BJ (cell line): ENCODE results near the gene FAM181A. TPM values are rescaled to one million over a fixed set of nuclear protein-coding genes. Genes with fewer than 3 reads are reported as not detected.

Experiments
- CTCF ChIA-PET: fragments of 350-600 bp; formaldehyde crosslinking; extraction: SDS; loops from one replicate; lab custom pipeline; 2021; ENCODE audit warnings: antibody characterized with exemption, inconsistent platforms; lab: Yijun Ruan, JAX
- POLR2A ChIA-PET: fragments of 300-600 bp; sonication (Branson Sonifier 250); formaldehyde crosslinking; extraction: SDS; loops from one replicate; lab custom pipeline; 2021; ENCODE audit warnings: antibody characterized with exemption; lab: Charles Lee
- DNase-seq: peaks from one replicate; pipeline ENCODE4 v3.0.0-alpha.2; 2011; ENCODE audit warnings: low read depth
- H3K27me3 ChIP-seq: 2 replicates; pipeline ENCODE4 v1.6.0; 2011; ENCODE audit warnings: low read length; ENCODE audit not compliant: control insufficient read depth, insufficient read depth
- H3K36me3 ChIP-seq: 2 replicates; pipeline ENCODE4 v1.5.1; 2011; ENCODE audit warnings: low read length; ENCODE audit not compliant: control insufficient read depth, insufficient read depth
- H3K4me3 ChIP-seq: 2 replicates; pipeline ENCODE4 v1.5.1; 2011; ENCODE audit warnings: low read depth, mild to moderate bottlenecking, control low read depth, low read length
- polyA plus RNA-seq: library from polyadenylated mRNA; depleted of rRNA; stranded (reverse); fragments of >200 nt; gene quantifications from 2 replicates; pipeline ENCODE4 v1.2.3, GENCODE V29; 2011
- TF ChIP-seq, protein P1 (sequence below): IDR thresholded peaks from 2 replicates; pipeline ENCODE4 v1.5.1; 2011; ENCODE audit warnings: low read depth, mild to moderate bottlenecking, control low read depth, inconsistent platforms, low read length, moderate library complexity; ENCODE audit not compliant: insufficient read depth

FAM181A gene
- polyA plus RNA-seq, 1 experiment: not detected

DNA sequence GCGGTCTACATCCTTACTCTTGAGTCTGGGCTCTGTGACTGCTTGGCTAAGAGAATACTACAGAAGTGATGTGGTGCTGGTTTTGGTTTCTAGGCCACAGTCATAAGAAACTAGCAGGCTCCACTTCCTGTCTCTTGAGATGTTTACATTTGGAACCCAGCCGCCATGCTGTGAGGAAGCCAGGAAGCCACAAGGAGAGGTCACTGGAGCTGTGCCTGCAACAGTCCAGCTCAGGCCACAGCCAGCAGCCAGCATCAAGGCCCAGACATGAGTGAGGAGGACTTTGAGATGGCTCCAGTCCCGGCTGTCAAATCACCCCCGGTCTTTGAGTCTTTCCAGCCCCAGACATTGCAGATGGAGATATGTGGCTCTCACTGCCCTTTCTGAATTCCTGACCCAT, 12.9 kb upstream of the FAM181A start:
- H3K27me3 ChIP-seq: no peaks in the 10 kb centered on the region
- H3K36me3 ChIP-seq: no peaks in the 10 kb centered on the region
- CTCF ChIA-PET: no interaction called here
- DNase-seq: no peak
- H3K4me3 ChIP-seq: no peak overlapping the region
- TF ChIP-seq, protein P1, sequence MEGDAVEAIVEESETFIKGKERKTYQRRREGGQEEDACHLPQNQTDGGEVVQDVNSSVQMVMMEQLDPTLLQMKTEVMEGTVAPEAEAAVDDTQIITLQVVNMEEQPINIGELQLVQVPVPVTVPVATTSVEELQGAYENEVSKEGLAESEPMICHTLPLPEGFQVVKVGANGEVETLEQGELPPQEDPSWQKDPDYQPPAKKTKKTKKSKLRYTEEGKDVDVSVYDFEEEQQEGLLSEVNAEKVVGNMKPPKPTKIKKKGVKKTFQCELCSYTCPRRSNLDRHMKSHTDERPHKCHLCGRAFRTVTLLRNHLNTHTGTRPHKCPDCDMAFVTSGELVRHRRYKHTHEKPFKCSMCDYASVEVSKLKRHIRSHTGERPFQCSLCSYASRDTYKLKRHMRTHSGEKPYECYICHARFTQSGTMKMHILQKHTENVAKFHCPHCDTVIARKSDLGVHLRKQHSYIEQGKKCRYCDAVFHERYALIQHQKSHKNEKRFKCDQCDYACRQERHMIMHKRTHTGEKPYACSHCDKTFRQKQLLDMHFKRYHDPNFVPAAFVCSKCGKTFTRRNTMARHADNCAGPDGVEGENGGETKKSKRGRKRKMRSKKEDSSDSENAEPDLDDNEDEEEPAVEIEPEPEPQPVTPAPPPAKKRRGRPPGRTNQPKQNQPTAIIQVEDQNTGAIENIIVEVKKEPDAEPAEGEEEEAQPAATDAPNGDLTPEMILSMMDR: no peak
- POLR2A ChIA-PET: no interaction called here

GRCh38 chr14:93915070-93915705, 12.0 kb upstream of the FAM181A start:
- ChIA-PET CTCF (interaction anchor here (1.2 kb wide), 1 partner anchor 24 kb away, joined by 6 read pairs; no protein-coding TSS in a partner anchor), POLR2A (no interaction called here)
- H3K36me3 ChIP-seq: no peaks in the 10 kb centered on the region
- H3K4me3 ChIP-seq: no peak overlapping the region
- TF ChIP-seq, protein P1: no peak
- DNase-seq: no peak
- no peaks in the 10 kb centered on the region for H3K27me3 ChIP-seq

- Histone ChIP-seq H3K27me3 (no peaks in the 10 kb centered on the region), H3K4me3 (no peak overlapping the region), H3K36me3 (no peaks in the 10 kb centered on the region)
- POLR2A ChIA-PET: no interaction called here
- no peak for DNase-seq
- TF ChIP-seq, protein P1: no peak
- CTCF ChIA-PET: interaction anchor here (1.2 kb wide), 1 partner anchor 24 kb away, joined by 6 read pairs; no protein-coding TSS in a partner anchor
Observed at GRCh38 chr14:93915800-93916199, 11.3 kb upstream of the FAM181A start.

GRCh38 chr14:93916498-93916897, 10.6 kb upstream of the FAM181A start:
- no peak for DNase-seq
- Histone ChIP-seq H3K4me3 (no peak overlapping the region), H3K27me3 (no peaks in the 10 kb centered on the region), H3K36me3 (no peaks in the 10 kb centered on the region)
- ChIA-PET POLR2A (no interaction called here), CTCF (no interaction called here)
- TF ChIP-seq, protein P1: no peak

GRCh38 chr14:93917141-93917540, 10.0 kb upstream of the FAM181A start:
- DNase-seq: no peak
- no peaks in the 10 kb centered on the region for H3K36me3 ChIP-seq
- H3K27me3 ChIP-seq: no peaks in the 10 kb centered on the region
- CTCF ChIA-PET: no interaction called here
- TF ChIP-seq, protein P1: no peak
- POLR2A ChIA-PET: no interaction called here
- no peak overlapping the region for H3K4me3 ChIP-seq
